ENCODE data around the gene NHSL2. TPM values are rescaled to one million over a fixed set of nuclear protein-coding genes. Genes with fewer than 3 reads are reported as not detected.
"Not testable (repeated sequence)": the region's sequence is repeated elsewhere in the genome, so short reads cannot be mapped to it uniquely, and the experiment has no call there.

NHSL2 gene
- polyA plus RNA-seq, 10 donors, result 7.7 to 13.1 (median 8.7) TPM

GRCh38 chrX:71922686-71923085, 12.0 kb downstream of the NHSL2 start:
- DNase-seq, result peak in 1 of 3 donors; percentile 70

DNA sequence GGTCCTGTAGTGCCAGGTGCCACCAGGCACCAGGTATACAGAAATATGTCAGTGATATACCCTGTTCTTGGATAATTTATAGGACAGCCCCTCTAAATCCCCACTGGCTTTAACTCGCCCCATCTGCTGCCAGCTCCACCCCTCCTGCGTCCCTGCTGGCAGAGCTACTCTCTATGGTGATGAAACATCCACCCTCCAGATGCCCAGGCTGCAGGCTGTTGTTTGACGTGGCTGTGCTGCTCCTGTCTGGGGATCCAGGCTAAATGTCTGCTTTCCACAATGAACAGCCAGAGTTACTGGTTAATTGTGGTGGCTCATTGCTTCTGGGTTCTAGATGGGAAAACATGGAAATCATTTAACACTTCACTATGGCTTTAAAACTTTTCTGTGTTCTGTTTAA, 12.9 kb downstream of the NHSL2 start:
- DNase-seq, result no peak

GRCh38 chrX:71927040-71927439, 16.4 kb downstream of the NHSL2 start:
- DNase-seq, result no peak

DNA sequence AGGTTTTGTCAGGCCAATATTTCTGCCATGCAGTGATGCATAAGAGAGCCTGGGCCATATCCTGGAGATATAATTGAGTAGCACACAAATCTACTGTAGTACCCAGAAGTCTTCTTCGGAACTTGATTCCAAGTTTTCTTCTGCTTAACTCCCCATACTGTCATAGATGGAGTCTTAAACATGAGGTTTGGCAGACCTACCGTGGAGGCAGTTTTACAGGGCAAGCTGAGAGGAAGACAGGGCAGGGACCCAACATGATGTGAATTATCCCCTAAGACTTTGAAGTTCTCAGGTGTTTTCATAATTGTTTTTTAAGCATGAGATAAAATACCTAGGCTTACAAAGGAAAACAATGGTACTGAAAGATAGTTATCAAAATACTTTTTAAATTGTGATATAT, 18.2 kb downstream of the NHSL2 start:
- no peak for DNase-seq

- peak in 1 of 3 donors; percentile 28 for DNase-seq
Observed at GRCh38 chrX:71930298-71930697, 19.7 kb downstream of the NHSL2 start.

GRCh38 chrX:71935476-71935875, 24.8 kb downstream of the NHSL2 start:
- peak in 2 of 3 donors; percentile 57 to 76 for DNase-seq

DNA sequence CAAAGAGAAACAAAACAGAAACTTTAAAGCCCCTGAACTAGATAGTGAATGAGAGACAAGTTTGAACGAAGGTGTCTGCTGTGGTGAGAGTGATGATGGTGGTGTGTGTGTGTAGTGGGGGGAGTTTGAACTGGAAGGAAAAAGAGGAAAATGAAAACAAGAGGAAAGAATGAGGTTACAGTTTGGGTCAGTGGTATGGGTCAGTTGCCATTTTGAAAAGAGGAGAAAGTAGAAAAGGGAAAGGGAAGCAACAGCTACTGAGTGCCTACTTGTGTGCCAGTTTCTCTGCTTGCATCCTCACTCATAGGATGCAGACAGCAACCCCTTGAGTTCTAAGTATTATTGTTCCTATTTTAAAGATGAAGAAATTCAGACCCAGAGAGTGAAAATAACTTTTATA, 26.0 kb downstream of the NHSL2 start:
- DNase-seq, result no peak

- no peak for DNase-seq
Observed at GRCh38 chrX:71938371-71938770, 27.7 kb downstream of the NHSL2 start.

DNA sequence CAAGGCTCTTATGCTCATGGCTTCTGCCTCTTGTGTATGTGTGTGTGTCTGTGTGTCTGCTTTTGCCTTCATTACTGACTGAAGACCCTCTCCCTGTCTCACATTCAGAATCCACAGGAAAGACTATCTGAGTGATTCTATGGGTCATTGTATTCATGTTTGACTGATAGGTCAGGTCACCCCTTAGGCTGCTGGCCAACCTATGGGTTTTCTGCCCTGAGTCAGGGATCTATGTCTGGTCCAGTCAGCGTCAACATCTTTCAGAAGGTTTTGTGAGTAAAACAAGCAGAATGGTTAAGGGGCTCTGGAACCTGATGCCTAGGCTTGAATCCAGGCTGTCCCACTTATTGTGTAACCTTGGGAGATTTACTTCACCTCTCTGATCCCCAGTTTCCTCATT, 30.5 kb downstream of the NHSL2 start:
- DNase-seq, result no peak

DNA sequence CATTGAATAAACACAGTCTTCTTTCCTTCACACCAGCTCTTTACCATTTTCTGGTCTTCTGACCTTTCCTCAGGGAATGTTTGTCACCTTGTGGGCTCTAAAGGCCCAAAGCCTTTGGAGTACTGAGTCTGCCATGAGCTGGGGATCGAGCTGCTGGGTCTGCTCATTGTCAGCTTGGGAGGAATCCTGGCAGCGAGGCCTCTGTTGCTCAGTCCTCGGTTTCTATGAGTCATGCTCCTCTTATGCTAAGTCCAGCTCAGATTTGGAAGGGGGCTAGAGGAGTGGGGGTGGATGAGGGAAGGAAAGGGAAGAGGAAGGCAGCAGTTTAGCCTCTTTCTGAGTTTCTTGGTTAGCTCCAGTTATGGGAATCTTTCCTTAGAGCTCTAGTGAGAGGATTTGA, 31.1 kb downstream of the NHSL2 start:
- peak; percentile 72 to 81 (median 73) for DNase-seq

GRCh38 chrX:71944369-71944768, 33.7 kb downstream of the NHSL2 start:
- DNase-seq, result no peak

DNA sequence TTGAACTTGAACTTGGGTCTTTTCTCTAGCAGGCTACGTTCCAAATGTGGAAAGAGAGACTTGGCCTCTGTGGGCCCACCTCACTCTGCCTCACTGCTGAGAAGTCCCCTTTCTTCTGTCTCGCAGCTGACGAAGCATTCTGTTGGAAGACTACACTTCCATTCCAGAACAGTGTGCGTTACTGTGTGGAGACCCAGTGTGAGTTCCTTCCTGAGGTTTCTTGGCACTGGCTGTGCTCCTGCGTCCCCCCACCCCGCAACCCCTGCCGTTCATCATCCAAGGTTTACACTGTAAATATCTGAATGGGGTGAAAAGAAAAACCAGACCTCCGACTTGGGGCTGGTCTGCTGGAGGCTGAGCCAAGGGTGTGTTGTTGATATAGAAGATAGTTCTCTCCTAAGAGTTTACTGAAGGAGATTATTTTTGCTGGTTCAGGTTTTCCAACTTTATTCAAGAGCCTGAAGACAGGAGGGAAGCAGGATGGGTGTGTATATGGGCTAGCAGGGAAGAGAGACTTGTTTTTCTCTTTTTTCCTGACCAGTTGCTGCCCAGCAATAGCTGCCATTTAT, 34.7 kb downstream of the NHSL2 start:
- DNase-seq, result peak in 1 of 3 donors; percentile 41

GRCh38 chrX:71949363-71949762, 38.7 kb downstream of the NHSL2 start:
- DNase-seq, result no peak

DNA sequence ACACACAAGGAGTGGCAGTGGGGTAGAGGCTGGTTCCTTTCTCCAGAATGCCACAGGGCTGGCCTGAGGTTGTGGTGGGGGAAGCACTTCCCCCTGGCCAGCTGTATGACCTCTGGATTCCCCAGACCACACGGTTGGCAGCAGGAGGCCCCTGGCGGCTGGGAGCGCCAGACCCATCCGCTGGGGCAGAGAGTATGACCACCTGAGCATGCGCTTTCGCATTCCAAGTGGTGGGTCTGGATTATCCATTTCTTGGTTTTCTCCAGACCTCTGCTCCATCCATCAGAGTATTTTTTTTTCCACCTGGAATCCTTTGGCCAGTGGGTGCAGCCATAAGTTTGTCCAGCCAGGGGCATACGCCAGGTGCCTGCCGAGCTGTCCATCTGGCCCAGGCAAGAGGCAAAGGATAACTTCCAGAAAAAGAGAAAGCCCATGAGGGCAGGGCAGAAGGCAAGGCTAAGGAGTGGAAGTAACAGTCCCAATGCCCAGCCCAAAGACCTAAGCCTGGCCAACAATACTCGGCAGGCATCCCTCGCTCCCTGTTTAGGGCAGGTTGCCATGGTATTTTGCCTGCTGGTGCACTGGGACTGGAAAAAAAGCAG, 39.3 kb downstream of the NHSL2 start:
- peak in 1 of 3 donors; percentile 50 for DNase-seq

DNA sequence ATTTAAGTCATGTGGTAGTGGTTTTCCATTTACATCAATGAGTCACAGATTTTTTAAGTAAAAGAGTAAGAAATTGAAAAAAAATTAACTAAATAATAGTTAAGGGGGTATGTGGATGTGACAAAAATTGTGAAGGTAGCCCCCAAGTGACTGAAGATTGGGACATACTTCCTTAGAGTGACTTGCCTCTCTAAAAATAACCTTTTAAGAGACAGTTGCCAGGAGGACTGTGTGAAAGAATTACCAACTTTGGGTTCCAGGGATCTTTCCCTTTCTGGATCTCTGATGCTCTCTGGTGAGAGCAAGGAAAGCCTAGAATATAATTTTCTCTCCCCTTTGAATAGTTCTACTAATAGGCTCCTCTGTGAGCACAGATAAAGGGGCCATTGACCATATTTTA, 42.7 kb downstream of the NHSL2 start:
- no peak for DNase-seq

- peak in 1 of 3 donors; percentile 21 for DNase-seq
Observed at GRCh38 chrX:71953946-71954345, 43.3 kb downstream of the NHSL2 start.

DNA sequence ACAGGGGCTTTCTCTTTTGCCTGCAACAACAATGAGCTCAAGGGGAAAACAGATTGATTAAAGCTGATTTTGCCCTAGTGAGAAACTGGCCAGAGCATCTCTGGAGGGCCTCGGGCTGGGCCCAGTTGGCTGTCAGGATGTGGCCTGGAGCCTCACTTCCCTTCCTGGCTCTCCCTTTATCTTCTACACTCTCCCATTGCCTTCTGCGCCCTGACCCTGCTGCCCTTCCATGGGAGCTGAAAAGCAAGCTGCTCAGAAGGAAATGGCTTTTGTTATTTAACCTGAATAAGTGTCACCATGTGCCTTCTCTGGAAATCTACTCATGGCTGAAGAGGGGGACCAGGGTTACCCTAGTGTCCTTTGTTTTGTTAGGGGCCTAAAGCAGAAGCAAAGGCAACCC, 43.8 kb downstream of the NHSL2 start:
- no peak for DNase-seq

DNA sequence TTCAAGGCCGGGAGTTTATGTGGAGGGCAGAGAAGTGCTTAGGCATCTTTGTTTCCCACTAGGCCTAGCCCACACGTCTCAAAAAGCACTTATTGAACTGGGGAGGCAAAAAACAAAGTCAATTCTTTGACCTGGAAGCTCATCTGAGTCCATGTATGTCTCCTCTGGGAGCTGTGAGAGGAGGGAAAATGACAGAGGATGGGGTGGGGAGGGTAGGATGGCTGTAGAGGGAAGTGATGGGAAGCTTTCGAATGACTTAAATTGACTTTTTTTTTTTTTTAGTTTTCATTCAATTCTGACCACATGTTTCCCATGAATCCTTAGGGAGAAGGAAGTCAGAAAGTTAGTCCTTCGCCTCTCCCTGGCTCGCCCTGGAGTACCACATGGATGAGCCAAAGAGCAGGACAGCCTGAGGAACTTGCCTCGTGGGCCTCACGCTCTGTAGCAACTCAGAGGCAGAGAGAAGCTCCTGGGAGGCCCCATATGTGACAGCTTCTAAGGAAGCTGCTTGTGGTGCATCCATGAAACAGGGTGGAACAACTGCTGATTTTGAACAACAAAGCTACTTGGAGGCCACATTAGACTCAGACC, 45.0 kb downstream of the NHSL2 start:
- DNase-seq, result peak in 1 of 3 donors; percentile 25

- DNase-seq, result no peak
Observed at GRCh38 chrX:71958281-71958675, 47.6 kb downstream of the NHSL2 start.

- not testable (repeated sequence) for DNase-seq
Observed at GRCh38 chrX:71964184-71964583, 53.5 kb downstream of the NHSL2 start.

DNA sequence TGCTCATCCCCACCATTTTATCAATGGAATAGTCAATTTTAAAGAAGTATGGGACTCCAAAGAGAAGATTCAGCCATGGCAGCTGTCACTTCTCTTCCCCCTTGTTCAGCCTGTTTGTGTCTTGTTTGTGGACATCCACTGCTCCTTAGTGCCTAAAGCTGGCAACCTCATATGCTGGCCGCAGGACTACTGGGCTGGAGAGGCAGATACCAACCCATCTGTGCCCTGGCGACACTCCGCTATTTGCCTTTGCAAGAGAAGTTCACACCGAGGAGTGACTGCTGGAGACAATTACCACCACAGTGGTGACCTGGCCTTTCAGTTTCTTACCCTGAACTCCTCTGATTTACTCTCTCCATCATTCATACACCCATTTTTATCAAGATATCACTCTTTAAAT, 64.3 kb downstream of the NHSL2 start:
- DNase-seq, result no peak

DNA sequence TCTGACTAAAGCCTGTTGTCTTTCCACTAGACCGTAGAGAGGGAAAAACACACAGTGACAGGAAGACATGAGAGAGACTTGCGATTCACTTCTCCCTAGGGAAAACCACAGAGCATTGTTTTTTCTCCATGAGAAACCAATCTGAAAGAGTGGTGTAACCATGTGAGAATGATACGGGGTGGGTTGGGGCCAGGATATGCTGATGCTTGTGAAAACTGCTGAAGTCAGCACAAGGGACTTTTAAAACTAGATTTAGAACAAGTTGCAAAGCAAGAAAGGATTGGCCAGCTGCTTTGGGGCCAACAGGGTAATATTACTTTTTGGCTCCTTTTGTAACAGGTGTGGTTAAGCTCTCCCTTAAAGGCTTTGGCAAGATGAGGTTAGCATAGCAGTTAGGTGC, 66.1 kb downstream of the NHSL2 start:
- no peak for DNase-seq

DNA sequence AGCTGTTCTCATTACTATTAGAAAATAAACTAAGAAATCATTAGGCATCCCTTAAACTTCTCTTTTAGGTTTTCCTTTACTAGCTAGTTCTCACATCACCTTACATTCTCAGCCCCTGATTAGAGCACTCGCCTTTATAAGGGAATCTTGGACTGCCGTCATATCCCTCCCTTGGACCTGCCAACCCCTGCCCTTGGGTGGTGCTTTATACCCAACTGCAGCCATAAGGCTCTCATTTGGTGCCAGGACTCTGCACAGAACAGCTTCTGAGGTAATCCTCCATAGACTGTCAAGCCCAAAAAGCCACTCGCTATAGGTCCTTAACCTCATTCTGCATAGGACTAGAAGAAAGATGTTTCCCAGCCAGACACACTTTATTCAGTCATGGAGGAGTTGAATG, 67.5 kb downstream of the NHSL2 start:
- DNase-seq, result no peak

Measured in muscle of back (tissue), 11 donors.